ENCODE measurements around the gene TRAK1.

Gene TRAK1

DNA sequence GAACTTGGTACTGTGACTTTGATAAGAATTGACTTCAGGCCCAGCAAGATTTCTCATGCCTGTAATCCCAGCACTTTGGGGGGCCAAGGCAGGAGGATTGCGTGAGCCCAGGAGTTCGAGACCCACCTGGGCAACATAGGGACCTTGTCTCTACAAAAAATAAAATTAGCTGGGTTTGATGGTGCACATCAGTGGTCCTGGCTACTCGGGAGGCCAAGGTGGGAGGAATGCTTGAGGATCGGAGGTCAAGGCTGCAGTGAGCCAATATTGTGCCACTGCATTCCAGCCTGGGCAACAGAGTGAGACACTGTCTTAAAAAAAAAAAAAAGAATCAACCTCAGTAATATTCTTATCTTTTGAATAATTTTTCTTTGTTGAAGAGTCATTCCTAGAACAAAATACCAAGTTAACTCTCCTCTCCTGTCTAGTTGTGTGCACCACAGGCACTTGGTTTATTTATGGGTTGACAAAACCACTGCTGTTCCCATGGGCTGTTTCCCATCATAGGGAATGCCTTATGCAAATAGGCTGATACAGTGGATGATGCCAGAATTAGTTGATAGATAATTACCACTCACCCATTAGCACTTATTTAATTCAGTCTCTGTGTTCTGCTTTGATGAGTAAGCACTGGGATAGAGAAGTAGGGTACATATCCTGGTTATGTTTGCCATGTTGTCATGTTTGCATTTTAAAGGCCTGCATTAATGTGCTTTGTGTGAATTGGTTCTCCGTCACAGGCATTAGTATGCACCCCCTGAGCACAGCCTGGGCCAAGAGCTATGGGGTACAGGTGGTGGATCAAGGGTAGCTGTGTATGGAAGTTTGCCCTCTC lies 32.9 kb downstream of the TRAK1 start:
- DNase-seq, result no peak

DNA sequence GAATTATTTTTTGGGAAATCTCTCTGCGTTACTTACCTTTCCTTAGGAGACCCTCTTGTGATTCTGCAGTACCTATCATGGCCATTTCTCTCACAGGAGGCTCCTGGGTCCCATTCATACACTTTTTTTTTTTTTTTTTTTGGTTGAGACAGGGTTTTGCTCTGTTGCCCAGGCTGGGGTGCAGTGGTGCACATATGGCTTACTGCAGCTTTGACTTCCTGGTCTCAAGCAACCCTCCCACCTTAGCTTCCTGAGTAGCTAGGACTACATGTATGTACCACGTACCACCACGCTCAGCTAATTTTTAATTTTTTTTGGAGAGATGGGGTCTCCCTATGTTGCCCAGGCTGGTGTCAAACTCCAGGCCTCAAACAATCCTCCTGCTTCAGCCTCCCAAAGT lies 36.1 kb downstream of the TRAK1 start:
- DNase-seq, result no peak

DNA sequence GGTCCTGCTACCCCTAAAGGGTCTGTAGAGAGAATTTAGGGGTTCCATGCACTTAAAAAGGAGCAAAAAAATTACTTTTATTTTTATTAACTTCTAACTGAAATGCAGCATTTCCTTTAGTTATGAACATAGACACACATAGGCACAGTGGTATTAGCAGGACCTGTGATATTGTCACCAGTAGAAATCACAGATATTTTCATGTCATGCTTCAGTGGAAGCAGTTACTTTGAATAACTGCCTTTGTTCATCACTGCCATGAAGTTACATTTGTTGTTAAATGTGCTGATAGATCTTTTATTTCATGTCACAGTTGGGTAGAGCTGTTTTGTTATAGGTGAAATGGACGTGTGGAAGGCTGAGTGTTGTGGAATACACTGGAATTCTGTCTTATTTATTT lies 37.4 kb downstream of the TRAK1 start:
- DNase-seq, result no peak

DNA sequence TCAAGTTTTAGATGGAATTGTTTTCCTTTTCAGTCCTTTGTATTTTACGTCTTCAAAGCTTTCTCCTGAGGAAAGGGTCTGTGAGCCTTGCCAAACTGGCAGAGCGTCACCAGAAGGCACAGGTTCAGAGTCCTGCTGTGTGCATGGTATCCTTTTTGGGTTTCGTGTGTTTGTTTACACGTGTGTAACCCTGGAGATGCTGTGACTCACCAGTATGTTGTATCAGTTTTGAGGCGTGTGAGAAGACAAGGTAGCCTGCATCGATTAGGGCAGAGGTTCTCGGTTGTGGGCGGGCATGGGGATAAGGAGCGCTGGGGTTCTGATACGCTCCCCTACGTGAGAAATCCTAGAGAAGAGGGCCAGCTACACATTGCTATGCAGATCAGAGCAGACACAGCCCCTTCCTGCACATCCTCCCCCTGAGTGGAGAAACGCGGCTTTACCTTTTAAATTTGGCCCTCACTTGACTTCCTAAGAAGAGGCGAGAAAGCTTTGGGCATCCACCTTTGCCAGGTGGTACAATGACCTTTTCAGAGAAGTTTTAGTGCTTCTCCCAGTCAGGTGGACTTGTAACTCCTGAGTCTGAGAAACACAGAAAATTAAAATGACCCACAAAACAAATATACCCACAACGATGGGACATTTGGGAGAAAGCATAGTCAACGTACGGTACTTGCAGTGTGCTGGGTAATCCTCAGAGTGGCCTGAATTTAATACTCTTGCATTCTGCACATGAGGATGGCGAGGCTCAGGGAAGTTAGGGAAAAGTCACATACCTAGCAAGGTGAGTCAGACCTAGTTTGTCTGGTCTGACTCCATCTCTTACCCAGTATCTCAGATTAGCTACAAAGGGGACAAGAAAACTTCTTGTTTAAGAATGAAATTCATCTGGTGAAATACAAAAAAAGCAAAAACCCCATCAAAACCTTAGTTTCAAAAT lies 38.1 kb downstream of the TRAK1 start:
- DNase-seq, result no peak

DNA sequence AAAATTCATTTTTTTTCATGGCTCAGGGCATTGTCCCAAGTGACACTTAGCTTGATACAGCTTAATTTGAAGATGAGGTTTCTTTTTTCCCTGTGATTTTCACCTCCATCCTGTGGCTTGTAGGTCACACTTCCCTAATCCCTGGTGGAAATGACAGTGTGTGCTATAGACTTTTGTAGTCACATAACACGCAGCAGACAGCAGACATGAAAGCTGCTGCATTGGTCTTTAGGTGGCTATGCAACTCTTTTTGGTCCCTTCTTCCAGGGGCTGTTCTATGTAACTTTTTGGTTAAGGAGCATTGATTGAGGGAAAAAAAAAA lies 38.8 kb downstream of the TRAK1 start:
- no peak for DNase-seq

DNA sequence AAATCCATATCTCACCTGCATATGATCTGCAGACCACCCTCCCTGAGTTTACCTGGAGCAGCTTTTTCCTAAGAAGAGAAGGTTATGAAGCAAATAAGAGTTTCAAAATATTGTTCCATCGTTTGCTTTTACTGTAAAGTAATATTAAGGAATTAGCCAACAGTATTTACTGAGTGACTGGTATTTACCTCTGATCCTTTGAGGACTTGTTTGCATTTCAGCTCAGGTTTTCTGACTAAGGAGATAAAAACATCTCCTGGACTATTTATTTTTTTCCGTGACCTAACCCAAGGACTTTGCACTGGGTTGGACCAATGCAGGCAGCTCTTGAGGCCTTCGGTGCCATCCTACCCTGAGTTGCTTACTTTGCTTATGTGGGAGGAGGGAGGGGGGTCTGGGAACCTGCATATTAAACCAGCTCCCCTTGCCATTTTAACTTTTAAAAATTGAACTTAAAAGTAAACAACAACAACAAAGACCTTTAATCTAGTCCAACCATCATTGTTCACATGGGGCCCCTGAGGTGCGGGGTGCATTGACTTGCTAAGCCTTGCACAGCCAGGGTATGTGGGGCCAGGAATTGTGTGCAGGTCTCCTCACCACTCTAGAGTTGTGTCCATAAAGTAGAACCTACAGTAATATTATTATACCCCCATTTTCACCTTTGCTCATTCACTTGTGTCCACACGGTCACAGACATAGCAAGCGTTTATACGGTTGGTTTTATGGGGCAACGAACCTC lies 39.3 kb downstream of the TRAK1 start:
- DNase-seq, result no peak

DNA sequence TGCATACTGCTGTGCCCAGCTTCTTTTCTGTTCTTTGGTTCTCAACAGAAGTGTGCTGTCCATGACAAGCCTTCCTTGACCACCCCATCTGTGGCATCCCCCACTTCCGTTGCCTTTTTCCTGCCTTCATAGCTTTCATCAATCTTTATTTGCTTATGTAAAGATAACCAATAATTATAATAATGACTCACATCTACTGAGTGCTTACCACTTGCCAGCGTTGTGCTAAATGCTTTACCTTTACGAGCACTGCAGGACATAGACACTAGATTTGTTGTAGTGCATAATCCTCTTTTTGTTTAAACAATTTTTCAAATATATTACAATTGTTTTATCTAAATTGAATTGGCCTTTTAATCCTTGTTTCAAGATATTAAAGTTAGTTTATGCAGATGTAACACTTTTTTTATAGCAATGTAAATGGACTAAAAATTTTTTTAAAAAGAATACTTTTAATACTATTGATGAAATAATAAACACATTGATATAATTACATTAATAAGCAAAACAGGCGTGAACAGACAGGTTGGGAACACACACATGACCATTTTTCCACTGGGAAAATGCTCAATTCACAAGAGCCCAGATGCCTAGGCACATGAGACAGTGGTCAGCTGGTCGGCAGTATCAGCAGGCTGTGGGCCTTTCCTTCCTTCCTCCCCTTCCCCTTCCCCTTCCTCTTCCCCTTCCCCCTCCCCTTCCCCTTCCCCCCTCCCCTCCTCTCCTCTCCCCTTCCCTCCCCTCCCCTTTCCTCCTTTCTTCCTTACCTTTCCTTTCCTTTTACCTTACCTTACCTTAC lies 42.5 kb downstream of the TRAK1 start:
- DNase-seq, result no peak

DNA sequence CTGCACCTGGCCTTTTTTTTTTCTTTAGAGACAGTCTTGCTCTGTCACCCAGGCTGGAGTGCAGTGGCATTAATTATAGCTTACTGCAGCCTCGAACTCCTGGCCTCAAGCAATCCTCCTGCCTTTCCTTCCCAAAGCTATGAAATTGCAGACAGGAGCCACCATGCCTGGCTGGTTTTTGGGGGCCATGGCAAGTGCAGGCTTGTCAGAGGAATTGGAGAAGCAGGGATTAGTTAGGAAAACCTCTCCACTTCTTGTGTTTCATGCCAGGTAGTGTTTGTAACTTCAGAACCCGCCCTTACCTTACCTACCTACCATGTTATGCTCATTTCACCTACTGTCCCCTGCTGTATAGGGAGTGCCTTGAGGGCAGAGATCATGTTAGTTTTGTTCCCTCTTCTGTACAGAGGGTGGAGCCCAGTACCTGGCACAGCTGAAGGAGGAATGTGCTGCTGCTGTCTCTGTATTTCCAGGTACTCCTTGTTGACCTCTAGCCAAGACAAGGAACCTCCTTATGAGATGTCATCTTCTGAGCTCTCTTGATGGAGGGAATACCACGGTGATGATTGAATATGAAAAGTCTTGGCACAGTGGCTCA lies 43.8 kb downstream of the TRAK1 start:
- no peak for DNase-seq

DNA sequence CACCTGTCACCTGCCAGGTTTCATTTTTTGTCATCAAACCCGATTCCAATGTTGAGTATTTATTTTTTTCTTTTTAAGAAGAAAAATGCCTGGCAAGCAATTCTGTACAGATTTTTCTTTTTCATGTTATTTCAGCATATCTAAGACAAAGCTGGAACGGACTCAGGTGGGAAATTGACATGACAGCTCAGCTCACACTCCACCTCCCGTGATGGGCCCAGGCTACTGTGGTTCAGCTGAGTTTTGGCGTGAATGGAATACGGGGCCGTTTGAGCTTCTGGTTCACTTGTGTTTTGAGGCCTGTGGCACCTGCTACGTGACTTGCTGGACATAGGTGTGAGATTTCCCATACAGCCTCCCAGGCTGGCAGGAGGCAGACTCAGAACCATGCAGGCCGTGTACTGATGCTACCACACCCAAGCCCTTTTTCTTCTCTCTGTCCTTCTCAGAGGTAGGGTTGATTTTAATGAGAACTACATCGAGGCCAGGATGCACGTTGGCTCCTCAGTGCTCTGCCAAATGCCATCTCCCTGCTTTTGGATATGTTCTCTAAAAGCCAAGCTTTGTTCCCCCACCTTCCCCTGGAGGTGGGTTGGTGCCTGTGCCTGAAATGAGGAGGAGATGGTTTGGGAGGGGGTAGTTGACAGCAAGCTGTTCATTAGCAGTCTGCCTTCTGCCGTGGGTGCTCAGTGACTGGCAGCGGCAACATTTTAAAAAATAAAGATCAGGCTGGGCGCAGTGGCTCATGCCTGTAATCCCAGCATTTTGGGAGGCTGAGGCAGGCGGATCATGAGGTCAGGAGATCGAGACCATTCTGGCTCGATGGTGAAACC lies 48.7 kb downstream of the TRAK1 start:
- DNase-seq, result no peak

DNA sequence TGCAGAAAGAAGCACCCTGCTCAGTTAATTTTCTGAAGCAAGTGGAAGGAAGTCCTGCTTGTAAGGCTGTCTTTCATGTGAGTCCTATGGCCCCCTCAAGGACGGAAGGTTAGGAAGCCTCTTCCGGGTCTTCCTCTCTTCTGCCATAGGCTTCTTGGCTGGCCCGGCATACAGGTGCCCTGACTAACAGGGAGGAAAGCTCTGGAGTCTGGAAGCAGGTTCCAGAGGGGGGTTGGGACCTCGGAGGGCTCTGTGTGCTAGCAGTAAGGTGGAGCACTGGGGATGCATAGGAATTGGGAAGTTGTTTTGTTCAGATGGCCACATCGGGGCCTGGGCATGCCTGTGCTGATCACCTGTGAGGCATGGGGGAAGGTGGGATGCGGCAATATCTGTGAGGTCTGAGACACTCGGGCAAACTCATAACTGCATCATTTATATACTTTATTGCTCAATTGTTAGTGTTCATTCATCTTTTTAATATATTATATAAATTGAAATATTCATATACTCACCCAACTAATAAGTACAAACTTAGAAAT lies 49.6 kb downstream of the TRAK1 start:
- no peak for DNase-seq

DNA sequence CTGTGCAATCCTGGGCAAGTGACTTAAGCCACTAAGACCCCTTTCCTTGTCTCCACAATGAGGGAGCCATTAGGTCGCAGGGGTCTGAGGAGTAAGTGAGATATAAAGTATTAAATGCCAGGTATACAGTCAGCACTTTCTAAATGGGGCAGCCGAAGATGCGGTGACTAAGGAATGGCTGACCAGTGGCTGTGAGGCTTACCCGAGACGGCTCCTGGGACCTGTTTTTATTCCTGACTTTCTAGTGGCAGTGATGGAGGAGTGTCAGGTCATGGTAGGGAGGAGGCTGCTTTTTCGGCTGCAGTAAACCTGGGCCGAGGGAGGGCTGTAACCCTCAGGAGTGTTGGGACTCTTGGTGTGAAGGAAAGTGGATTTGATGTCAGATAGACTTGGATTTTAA lies 52.3 kb downstream of the TRAK1 start:
- no peak for DNase-seq

DNA sequence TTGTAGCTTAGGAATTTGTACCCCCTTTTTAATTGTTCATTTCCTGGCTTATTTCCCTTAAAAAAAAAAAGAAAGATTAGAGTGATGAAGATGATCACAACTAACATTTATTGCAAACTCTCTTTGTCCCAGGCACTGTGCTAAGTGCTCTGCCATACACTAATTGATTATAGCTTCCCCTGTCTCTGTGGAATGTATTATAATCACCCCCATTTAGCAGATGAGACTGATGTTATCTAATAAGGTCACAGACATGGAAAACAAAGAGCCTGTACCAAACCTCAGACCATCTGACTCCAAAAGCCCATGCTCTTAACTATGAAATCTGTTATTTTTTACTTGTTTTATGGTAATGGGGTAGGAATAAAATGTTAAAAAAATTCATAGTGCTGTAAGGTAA lies 53.1 kb downstream of the TRAK1 start:
- no peak for DNase-seq

DNA sequence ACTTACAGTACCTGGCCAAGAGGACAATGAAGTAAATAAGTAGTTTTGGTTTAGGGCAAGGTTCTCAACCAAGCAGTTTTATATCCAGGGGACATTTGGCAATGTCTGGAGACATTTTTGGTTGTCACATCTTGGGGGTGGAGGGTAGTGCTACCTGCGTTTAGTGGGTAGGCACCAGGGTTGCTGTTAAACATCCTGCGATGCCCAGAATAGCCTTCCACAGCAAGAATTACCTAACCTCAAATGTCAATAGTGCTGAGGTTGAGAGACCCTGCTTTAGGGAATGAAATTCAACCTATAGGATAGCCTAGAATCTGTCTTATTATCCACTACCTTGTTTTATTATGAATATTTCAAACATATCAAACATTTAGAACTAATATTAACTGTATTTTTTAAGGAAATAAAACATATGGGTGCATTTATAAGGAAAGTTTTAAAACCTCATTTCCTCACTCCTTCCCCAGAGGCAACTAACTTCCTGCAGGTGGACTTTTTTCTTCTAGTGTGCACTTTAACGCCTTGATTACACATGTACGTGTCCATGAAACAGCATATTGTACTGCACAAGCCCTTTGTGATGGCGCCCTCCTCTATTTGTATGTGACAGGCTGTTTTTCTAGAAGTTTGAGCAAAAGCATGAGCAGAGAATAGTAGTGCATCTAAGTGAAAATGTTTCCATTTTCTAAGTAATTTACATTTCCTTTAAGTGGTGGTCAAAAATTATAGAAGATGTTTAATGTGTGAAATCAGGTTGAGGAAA lies 57.1 kb downstream of the TRAK1 start:
- no peak for DNase-seq

DNA sequence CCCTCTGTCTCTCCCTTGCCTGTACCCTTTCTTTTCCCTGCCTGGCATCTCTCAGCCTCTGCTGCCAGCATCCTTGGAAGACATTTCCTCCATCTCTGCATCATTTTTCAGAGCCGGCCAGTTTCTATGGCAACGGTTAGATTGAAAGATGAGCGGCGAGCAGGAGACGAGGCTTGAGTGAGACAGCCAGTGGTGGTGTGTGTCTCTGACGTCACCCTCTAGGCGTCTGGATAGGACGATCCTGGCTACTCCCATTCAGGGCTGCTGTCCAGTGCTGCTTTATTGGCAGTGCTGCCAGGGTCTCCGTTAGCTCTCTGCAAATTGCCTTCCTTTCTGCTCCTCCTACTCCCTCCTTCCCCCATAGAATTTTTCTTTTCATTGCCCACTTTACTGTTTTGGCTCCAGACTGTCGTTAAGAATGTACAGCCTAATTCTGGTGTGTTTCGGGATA lies 57.9 kb downstream of the TRAK1 start:
- DNase-seq, result no peak

DNA sequence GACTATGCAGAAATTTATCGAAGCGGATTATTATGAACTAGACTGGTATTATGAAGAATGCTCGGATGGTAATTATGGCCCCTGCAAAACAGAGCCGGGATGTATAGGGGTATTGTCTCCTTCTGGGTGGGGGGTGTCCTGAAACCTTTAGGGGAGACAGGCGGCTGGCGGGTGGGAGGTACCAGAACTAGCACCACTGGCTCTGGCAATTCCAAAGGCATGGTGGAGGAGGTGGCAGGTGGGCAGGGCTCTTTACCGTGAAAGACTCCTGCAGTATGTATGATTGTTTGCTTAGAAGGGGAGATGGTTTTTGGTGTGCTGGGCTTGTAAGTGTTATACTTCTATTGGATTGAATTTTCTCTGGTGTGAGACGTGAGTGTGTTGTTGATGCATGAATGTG lies 58.4 kb downstream of the TRAK1 start:
- DNase-seq, result no peak

DNA sequence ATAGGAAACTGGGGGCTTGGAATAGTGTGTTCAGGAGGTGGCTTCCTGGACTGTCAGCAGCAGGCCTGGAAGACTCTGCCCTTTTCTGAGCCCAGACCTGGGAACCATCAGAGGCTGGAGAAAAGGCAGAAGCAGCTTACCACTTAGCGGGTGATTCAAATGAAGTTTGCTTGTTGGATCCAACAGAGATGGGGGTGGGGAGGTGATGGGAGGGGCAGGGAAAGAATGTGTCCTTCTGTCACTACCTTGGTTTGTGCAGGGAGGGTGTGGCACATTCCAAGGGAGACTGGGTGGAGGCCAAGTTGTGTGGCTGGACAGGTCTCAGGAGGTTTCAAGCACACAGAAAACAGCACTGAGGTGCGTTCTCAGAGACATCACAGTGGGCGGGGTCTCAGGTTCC lies 58.8 kb downstream of the TRAK1 start:
- no peak for DNase-seq

DNA sequence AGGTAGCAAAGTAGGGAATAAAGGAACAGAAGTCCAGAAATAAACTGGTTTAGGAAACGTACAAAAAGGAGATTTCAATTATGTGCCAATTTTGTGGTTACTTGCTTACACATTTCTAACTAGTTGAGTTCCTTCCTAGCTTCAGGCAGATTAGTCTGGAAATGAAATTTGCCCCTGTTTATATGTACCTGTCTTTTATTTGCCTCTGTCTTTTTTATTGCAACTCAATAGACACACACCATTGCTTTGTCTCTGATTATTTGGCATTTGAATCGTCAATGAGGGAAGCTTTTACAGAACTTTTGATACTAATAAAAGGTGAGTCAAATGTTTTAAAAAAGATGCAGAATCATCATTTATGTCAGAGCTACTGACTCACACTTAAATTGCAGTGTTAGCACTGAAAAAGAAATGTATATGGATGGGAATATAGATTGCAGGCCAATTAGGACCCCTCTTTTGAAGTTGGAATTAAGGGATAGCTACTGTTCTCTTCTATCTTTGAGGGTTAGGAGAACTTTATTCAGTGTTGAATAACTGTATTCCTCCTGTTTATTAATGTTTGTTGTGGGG lies 60.5 kb downstream of the TRAK1 start:
- DNase-seq, result no peak

DNA sequence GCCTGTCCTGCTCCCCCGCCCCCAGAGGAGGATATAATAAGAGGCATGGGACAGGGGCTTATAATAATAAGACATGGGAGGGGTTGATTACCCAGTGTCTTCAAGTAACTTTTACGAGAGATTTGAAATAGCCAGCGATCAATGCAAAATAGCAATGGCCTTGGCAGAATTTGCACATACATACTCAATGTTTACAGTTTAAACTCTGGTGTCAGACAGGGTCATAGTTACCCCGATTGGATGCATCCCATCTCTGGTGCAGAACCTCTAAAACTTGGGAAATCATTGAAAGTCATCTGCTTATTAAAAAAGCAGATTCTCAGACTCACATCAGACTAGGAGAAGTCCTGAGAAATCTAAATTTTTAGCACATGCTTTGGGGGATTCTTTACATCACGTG lies 61.0 kb downstream of the TRAK1 start:
- no peak for DNase-seq

DNA sequence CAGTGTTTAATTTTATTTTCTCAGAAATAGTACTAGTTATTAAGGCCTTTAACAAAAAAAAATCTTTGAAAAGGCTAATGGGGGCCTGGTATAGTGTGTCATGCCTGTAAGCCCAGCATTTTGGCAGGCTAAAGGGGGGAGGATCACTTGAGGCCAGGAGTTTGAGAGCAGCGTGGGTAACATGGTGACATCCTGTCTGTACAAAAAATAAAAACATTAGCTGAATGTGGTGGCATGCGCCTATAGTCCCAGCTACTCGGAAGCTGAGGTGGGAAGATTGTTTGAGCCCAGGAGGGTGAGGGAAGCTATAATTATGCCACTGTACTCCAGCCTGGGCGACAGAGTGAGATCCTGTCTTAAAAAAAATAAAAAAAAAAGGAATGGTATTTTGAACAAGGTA lies 61.9 kb downstream of the TRAK1 start:
- no peak for DNase-seq
